Small intestine (tissue), 7 donors: ENCODE results near the gene ERC2. TPM values are rescaled to one million over a fixed set of nuclear protein-coding genes. Genes with fewer than 3 reads are reported as not detected.

ENCODE experiments used
- DNase-seq, 2 donors: peaks; one replicate each; pipeline versions ENCODE4 v3.0.0 to v3.0.0-alpha.2; 2013
- FAIRE-seq: peaks from 2 replicates; lab custom pipeline; 2012; peaks lifted over from hg19 to GRCh38; lab: Jason Lieb, UNC
- H3K27ac ChIP-seq, 3 donors: one replicate each; pipeline ENCODE4 v1.5.1; 2013; ENCODE audit warnings: low read length in 2 of 3, mild to moderate bottlenecking in 2 of 3, control low read depth in 1 of 3, inconsistent platforms in 1 of 3, low read depth in 1 of 3, moderate library complexity in 1 of 3
- H3K27me3 ChIP-seq, 3 donors: one replicate each; pipeline ENCODE4 v1.6.1; 2013; ENCODE audit warnings: low read length in 3 of 3, inconsistent platforms in 1 of 3; ENCODE audit not compliant: control insufficient read depth in 3 of 3, insufficient read depth in 3 of 3
- H3K36me3 ChIP-seq, 3 donors: one replicate each; pipeline ENCODE4 v1.6.1; 2013; ENCODE audit warnings: low read length in 3 of 3, inconsistent platforms in 1 of 3, low read depth in 1 of 3, mild to moderate bottlenecking in 1 of 3, moderate library complexity in 1 of 3; ENCODE audit not compliant: control insufficient read depth in 3 of 3, insufficient read depth in 2 of 3
- H3K4me1 ChIP-seq, 3 donors: one replicate each; pipeline ENCODE4 v1.6.1; 2013; ENCODE audit warnings: low read length in 2 of 3, inconsistent platforms in 1 of 3, low read depth in 1 of 3, mild to moderate bottlenecking in 1 of 3, moderate library complexity in 1 of 3; ENCODE audit not compliant: control insufficient read depth in 3 of 3, insufficient read depth in 2 of 3
- H3K4me3 ChIP-seq, 3 donors: one replicate each; pipeline ENCODE4 v1.5.1; 2013; ENCODE audit warnings: low read length in 3 of 3, control low read depth in 1 of 3, inconsistent platforms in 1 of 3, low read depth in 1 of 3, mild to moderate bottlenecking in 1 of 3, moderate library complexity in 1 of 3
- H3K9me3 ChIP-seq, 2 donors: one replicate each; pipeline ENCODE4 v1.6.1; 2013; ENCODE audit warnings: low read depth in 1 of 2, low read length in 1 of 2; ENCODE audit not compliant: control insufficient read depth in 2 of 2, insufficient read depth in 1 of 2
- WGBS, 3 donors: extraction: QIAGEN DNeasy Blood & Tissue Kit; methylation state at CpG; one replicate each; pipeline ENCODE4 v1.1.7; 2013; 5-methylcytosine and 5-hydroxymethylcytosine counted together
- polyA plus RNA-seq, 4 donors: library from polyadenylated mRNA; stranded (reverse) in 3 of 4; unstranded in 1 of 4; fragments of 200-250 nt in 3 of 4; fragments of 120-200 nt in 1 of 4; gene quantifications; one replicate each; pipeline versions ENCODE4 v1.2.1 to v1.2.3, GENCODE V29; 2013
- donor health status: healthy with polysubstance abuse.
- donor health status: control.
- donor health status: control.
- donor health status: Bipolar disorder and iron deficiency.
- donor health status: healthy.

ERC2 gene
- polyA plus RNA-seq, 4 donors = 0.73 to 2.0 TPM; not detected in 2

GRCh38 chr3:55683666-55684270, 784.5 kb downstream of the ERC2 start:
- Histone ChIP-seq H3K4me3 (no peak overlapping the region), H3K4me1 (no peaks in the 10 kb centered on the region), H3K9me3 (no peaks in the 10 kb centered on the region), H3K36me3 (no peaks in the 10 kb centered on the region), H3K27ac (no peak overlapping the region), H3K27me3 (peaks cover 0 to 2% (median 0%) of the 10 kb centered on the region in 3 donors)
- WGBS, 3 donors = 74 to 84% (median 82%) methylated on average over 12 of the region's 12 CpGs
- FAIRE-seq = no peak
- DNase-seq = no peak

GRCh38 chr3:55682461-55682860, 785.8 kb downstream of the ERC2 start:
- no peaks in the 10 kb centered on the region for H3K36me3 ChIP-seq
- no peaks in the 10 kb centered on the region for H3K27me3 ChIP-seq
- FAIRE-seq (no peak), DNase-seq (no peak)
- H3K27ac ChIP-seq = no peak overlapping the region
- WGBS, 3 donors = 65 to 84% (median 74%) methylated on average over 3 of the region's 3 CpGs
- H3K4me1 ChIP-seq = no peaks in the 10 kb centered on the region
- no peaks in the 10 kb centered on the region for H3K9me3 ChIP-seq
- H3K4me3 ChIP-seq = no peak overlapping the region

DNA sequence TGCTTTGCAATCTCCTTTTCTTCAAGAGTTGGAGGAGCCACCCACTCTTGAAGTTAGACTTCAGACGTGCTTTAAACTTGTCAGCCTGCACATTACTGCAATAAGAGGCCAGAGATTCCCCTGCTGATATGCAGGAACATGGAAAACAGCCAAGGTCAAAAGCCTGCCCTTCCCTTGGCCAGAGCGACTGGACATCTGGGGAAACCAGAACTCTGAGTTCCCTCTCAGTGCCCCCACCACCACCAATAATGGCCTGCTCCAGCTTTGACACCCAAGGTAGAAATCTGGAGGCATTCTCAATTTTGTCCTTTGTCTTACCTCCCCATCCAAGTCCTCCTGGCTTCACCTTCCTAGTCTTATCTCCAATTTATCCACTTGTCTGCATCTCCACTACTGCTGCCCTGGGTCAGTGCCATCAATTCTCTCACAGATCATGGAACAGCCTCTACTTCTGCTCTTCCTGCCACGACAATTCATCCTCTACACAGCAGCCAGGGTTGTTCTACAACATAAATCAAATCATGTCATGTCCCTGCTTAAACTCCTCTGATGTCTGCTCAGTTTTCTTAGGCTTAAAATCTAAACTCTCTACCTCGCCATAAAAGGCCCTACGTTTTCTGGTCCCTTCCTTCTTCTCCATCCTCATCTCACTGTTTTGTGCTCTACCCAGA, 789.6 kb downstream of the ERC2 start:
- WGBS, 3 donors = 60 to 63% (median 62%) methylated on average over 5 of the region's 5 CpGs
- H3K27me3 ChIP-seq = no peaks in the 10 kb centered on the region

DNA sequence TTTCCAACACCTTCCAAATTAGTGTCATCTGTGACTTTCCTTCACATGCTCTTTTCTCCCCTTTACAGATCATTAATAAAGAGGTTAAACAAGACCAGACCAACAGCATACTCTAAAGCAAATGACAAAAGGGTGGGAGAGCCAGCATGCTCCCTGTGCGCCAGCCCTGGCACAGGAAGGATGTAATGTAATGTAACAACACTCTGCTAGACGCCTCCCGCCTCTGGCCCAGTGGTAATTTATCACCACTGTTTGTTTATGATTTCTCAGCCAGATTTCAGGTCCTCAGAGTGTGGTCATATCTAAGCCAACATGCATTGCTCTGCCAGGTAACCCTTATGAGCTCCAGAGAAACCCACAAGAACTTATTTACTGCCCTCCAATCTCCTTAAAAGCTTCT, 791.6 kb downstream of the ERC2 start:
- Histone ChIP-seq H3K27me3 (no peaks in the 10 kb centered on the region), H3K4me1 (no peaks in the 10 kb centered on the region), H3K4me3 (no peak overlapping the region), H3K36me3 (no peaks in the 10 kb centered on the region), H3K9me3 (no peaks in the 10 kb centered on the region), H3K27ac (no peak overlapping the region)
- WGBS, 3 donors = 37 to 53% (median 47%) methylated on average over 3 of the region's 3 CpGs
- no peak for FAIRE-seq
- no peak for DNase-seq

More for the DNA sequence above, 789.6 kb downstream of the ERC2 start:
- no peaks in the 10 kb centered on the region for H3K36me3 ChIP-seq
- H3K4me1 ChIP-seq = no peaks in the 10 kb centered on the region
- H3K27ac ChIP-seq = no peak overlapping the region
- no peaks in the 10 kb centered on the region for H3K9me3 ChIP-seq
- H3K4me3 ChIP-seq = no peak overlapping the region
- FAIRE-seq (no peak), DNase-seq (no peak)

DNA sequence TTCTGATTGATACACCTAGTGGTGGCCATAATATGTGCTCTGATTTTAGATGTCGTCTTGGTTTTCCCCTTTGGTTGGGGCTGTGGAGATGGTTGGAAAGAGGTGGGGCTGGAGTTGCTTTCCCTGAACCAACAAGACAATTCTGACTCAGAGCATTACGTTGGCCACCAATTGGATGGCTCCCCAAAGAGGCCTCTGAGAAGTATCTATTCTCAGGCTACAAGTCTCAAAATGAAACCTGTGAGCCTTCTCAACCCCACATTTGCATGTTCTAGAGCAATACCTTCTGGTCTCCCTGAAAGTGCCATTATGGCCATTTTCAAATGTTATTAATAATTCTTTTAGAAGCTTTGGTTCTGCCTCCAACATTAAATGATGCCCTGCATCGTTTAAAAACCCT, 792.8 kb downstream of the ERC2 start:
- WGBS, 3 donors = 57 to 73% (median 64%) methylated on average over 3 of the region's 3 CpGs
- Histone ChIP-seq H3K4me3 (no peak overlapping the region), H3K4me1 (no peaks in the 10 kb centered on the region), H3K27me3 (no peaks in the 10 kb centered on the region), H3K9me3 (no peaks in the 10 kb centered on the region), H3K27ac (no peak overlapping the region), H3K36me3 (no peaks in the 10 kb centered on the region)
- FAIRE-seq = no peak
- no peak for DNase-seq

DNA sequence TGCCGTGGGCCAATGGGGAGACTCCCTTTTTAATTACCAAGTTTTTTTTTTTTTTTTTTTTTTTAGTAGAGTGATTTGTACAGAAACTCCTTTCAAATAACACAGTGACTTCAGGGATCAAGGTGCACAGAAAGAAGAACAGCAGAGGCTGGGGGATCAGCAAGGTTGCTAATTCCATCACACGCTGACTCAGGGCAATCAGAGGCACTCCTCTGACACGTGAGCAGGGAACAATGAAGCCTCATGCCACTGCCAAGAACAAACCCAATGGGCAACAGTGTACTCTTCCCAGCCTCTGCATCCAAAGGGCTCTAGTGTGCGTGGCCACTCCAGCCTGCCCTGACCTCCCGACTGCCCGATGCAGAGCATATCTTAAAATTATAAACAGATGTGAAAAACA, 794.5 kb downstream of the ERC2 start:
- Histone ChIP-seq H3K27me3 (no peaks in the 10 kb centered on the region), H3K36me3 (no peaks in the 10 kb centered on the region), H3K4me1 (no peaks in the 10 kb centered on the region), H3K9me3 (no peaks in the 10 kb centered on the region), H3K27ac (no peak overlapping the region), H3K4me3 (no peak overlapping the region)
- no peak for FAIRE-seq
- DNase-seq = peak in 1 of 2 donors; percentile 68
- WGBS, 3 donors = 19 to 54% (median 34%) methylated on average over 6 of the region's 6 CpGs

DNA sequence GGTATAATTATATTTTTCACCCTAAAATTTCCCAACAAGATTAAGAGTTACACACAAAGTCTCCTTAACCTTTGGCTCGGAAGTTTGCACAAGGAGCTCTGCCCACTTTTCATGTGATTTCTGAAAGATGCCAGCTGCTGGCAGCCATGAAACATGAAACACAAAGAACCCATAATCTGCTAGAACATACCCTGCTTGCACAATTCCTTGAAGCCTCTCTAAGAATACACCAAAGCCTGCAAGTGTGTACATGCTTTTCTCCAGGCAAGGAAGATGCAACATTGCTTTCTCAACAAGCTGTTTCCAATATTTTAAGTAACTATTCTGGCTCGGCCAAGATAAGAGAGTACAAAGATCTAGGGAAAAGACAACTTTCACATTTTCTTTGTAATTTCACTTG, 799.1 kb downstream of the ERC2 start:
- 45 to 77% (median 51%) methylated on average over 2 of the region's 2 CpGs for WGBS, 3 donors

GRCh38 chr3:55668359-55668758, 799.9 kb downstream of the ERC2 start:
- Histone ChIP-seq H3K36me3 (no peaks in the 10 kb centered on the region), H3K4me3 (no peak overlapping the region), H3K4me1 (no peaks in the 10 kb centered on the region), H3K27ac (no peak overlapping the region), H3K27me3 (peaks cover 0 to 4% (median 0%) of the 10 kb centered on the region in 3 donors), H3K9me3 (no peaks in the 10 kb centered on the region)
- 66 to 86% (median 66%) methylated on average over 4 of the region's 4 CpGs for WGBS, 3 donors
- DNase-seq = no peak
- no peak for FAIRE-seq

More for the DNA sequence above, 799.1 kb downstream of the ERC2 start:
- no peaks in the 10 kb centered on the region for H3K36me3 ChIP-seq
- DNase-seq (no peak), FAIRE-seq (no peak)
- no peak overlapping the region for H3K4me3 ChIP-seq
- H3K27me3 ChIP-seq = peaks cover 0 to 2% (median 0%) of the 10 kb centered on the region in 3 donors
- no peaks in the 10 kb centered on the region for H3K9me3 ChIP-seq
- no peak overlapping the region for H3K27ac ChIP-seq
- no peaks in the 10 kb centered on the region for H3K4me1 ChIP-seq
